Heart left ventricle (tissue), 13 donors: Measurements from ENCODE around the gene MVP.

Source experiments
- POLR2A ChIP-seq, 2 donors: fragments of 450-650 bp; IDR thresholded peaks; one replicate each; pipeline ENCODE4 v1.6.1; 2017; ENCODE audit warnings: antibody characterized with exemption in 2 of 2, mild to moderate bottlenecking in 2 of 2, moderate library complexity in 2 of 2
- TF ChIP-seq, protein P1 (sequence below), 12 donors: fragments of 200-600 bp; sonication (generic) in 4 of 12; IDR thresholded peaks; one replicate each; pipeline versions ENCODE4 v1.5.0 to v1.8.0; 2018 to 2022; ENCODE audit warnings: antibody characterized with exemption in 12 of 12, mild to moderate bottlenecking in 5 of 12
- donor health status: ischemic (EF 13 %, LVEDD 7.1; RV severe dilation, severe dysfunction).
- donor health status: DM: no; HTN: yes; CAD: no.
- donor health status: DM: no; HTN: no; CAD: no.
- donor health status: ischemic (EF 25% LVEDD 6.9; RV normal size, moderate dysfunction).
- donor health status: ischemic (EF 25% LVEDD 5.7; RV mildly dilated, moderate dysfunction).
- donor health status: ischemic (EF 35%, LVEDD 5.7; RV mildly dilated, moderate dysfunction).
- donor health status: nonischemic (EF 11% LVEDD 7.7; RV severe dilation, severe dysfunction).
- donor health status: DM: yes; HTN: yes; CAD: no.
- donor health status: PGD.
- donor health status: ischemic (EF 29% LVEDD 5.4; RV normal size, mild dysfunction).
- donor health status: nonischemic (EF 23%, LVEDD 6.1; RV moderate dilation, normal function).

- TF ChIP-seq, protein P1, sequence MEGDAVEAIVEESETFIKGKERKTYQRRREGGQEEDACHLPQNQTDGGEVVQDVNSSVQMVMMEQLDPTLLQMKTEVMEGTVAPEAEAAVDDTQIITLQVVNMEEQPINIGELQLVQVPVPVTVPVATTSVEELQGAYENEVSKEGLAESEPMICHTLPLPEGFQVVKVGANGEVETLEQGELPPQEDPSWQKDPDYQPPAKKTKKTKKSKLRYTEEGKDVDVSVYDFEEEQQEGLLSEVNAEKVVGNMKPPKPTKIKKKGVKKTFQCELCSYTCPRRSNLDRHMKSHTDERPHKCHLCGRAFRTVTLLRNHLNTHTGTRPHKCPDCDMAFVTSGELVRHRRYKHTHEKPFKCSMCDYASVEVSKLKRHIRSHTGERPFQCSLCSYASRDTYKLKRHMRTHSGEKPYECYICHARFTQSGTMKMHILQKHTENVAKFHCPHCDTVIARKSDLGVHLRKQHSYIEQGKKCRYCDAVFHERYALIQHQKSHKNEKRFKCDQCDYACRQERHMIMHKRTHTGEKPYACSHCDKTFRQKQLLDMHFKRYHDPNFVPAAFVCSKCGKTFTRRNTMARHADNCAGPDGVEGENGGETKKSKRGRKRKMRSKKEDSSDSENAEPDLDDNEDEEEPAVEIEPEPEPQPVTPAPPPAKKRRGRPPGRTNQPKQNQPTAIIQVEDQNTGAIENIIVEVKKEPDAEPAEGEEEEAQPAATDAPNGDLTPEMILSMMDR (IDR thresholded peaks at IDR 0.05), result no peak
- no peak for TF ChIP-seq POLR2A (IDR thresholded peaks at IDR 0.05)
Observed at GRCh38 chr16:29877266-29877961, 57.2 kb downstream of the MVP start.
